Tibial nerve (tissue), 4 donors: ENCODE measurements around the gene RETREG1.

Experiments
- CTCF ChIP-seq, 5 experiments: fragments of 200-600 bp in 3 of 5; fragments of 450-650 bp in 2 of 5; sonication (generic) in 3 of 5; IDR thresholded peaks; one replicate each; pipeline ENCODE4 v1.5.1; 2016 to 2019; ENCODE audit warnings: antibody characterized with exemption in 5 of 5, mild to moderate bottlenecking in 3 of 5, moderate library complexity in 2 of 5
- EP300 ChIP-seq, 2 donors: sonication (generic); formaldehyde crosslinking; IDR thresholded peaks; one replicate each; pipeline ENCODE4 v1.6.1; 2017; ENCODE audit warnings: antibody characterized with exemption in 2 of 2, mild to moderate bottlenecking in 1 of 2
- POLR2A ChIP-seq, 2 donors: fragments of 450-650 bp; IDR thresholded peaks; one replicate each; pipeline ENCODE4 v1.6.1; 2017; ENCODE audit warnings: antibody characterized with exemption in 2 of 2, mild to moderate bottlenecking in 2 of 2, moderate library complexity in 2 of 2

GRCh38 chr5:16597946-16598694, 18.7 kb downstream of the RETREG1 start:
- TF ChIP-seq CTCF (IDR thresholded peaks at IDR 0.05) (no peak), POLR2A (IDR thresholded peaks at IDR 0.05) (no peak), EP300 (IDR thresholded peaks at IDR 0.05) (no peak)
